Measurements from ENCODE around the gene HMOX2.

DNA sequence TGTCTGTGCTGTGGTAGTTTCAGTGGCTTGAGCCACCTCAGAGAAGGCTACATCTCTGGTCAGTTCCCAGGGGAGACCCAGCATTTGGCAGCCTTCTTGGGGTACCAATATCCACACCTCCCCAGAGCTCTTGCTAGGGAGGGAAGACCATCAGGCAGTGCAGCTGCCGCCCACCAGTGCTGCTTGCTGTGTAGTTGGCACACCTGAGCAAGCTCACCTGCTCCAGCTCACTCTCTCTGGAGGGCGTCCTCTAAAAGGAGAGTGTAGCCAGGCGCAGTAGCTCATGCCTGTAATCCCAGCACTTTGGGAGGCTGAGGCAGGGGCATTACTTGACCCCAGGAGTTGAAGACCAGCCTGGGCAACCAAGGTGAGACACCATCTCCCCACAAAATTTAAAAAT lies 32.6 kb downstream of the HMOX2 start:
- TF ChIP-seq, protein P1, sequence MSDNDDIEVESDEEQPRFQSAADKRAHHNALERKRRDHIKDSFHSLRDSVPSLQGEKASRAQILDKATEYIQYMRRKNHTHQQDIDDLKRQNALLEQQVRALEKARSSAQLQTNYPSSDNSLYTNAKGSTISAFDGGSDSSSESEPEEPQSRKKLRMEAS (CRISPR knock-in tag; IDR thresholded peaks at IDR 0.05), result no peak
- TF ChIP-seq, protein P2, sequence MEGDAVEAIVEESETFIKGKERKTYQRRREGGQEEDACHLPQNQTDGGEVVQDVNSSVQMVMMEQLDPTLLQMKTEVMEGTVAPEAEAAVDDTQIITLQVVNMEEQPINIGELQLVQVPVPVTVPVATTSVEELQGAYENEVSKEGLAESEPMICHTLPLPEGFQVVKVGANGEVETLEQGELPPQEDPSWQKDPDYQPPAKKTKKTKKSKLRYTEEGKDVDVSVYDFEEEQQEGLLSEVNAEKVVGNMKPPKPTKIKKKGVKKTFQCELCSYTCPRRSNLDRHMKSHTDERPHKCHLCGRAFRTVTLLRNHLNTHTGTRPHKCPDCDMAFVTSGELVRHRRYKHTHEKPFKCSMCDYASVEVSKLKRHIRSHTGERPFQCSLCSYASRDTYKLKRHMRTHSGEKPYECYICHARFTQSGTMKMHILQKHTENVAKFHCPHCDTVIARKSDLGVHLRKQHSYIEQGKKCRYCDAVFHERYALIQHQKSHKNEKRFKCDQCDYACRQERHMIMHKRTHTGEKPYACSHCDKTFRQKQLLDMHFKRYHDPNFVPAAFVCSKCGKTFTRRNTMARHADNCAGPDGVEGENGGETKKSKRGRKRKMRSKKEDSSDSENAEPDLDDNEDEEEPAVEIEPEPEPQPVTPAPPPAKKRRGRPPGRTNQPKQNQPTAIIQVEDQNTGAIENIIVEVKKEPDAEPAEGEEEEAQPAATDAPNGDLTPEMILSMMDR (IDR thresholded peaks at IDR 0.05), result no peak
- TF ChIP-seq, protein P3, sequence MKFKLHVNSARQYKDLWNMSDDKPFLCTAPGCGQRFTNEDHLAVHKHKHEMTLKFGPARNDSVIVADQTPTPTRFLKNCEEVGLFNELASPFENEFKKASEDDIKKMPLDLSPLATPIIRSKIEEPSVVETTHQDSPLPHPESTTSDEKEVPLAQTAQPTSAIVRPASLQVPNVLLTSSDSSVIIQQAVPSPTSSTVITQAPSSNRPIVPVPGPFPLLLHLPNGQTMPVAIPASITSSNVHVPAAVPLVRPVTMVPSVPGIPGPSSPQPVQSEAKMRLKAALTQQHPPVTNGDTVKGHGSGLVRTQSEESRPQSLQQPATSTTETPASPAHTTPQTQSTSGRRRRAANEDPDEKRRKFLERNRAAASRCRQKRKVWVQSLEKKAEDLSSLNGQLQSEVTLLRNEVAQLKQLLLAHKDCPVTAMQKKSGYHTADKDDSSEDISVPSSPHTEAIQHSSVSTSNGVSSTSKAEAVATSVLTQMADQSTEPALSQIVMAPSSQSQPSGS (CRISPR knock-in tag; IDR thresholded peaks at IDR 0.05; ENCODE audit: borderline replicate concordance, low read depth), result no peak
- TF ChIP-seq TP53 (CRISPR knock-in tag; IDR thresholded peaks at IDR 0.05), result no peak

Measured in WTC11 (cell line).